ENCODE data around the gene TRPV6. TPM values are rescaled to one million over a fixed set of nuclear protein-coding genes. Genes with fewer than 3 reads are reported as not detected.

The TRPV6 gene
- total RNA-seq, 1 experiment from 2014 or later, result 4.0 TPM

- H3K9me3 ChIP-seq, result no peaks in the 10 kb centered on the region
- Mint-ChIP-seq H3K4me3 (ENCODE audit: unreplicated experiment) (no peak overlapping the region), H3K27ac (ENCODE audit: unreplicated experiment) (no peak overlapping the region), H3K27me3 (ENCODE audit: insufficient read depth, unreplicated experiment) (no peaks in the 10 kb centered on the region), H3K36me3 (ENCODE audit: insufficient read depth, unreplicated experiment) (no peaks in the 10 kb centered on the region), H3K9me3 (ENCODE audit: unreplicated experiment) (no peaks in the 10 kb centered on the region), H3K4me1 (ENCODE audit: low read depth, unreplicated experiment) (no peaks in the 10 kb centered on the region)
- H3K27me3 ChIP-seq (replicated peaks; ENCODE audit: control insufficient read depth, insufficient read depth, low read length), result no peaks in the 10 kb centered on the region
- H3K4me1 ChIP-seq, result no peaks in the 10 kb centered on the region
- H3K4me3 ChIP-seq (ENCODE audit: low read depth, low read length), result no peak overlapping the region
- DNase-seq, result peak in 1 of 2 experiments; percentile 29
- no peaks in the 10 kb centered on the region for H3K36me3 ChIP-seq (ENCODE audit: control insufficient read depth, insufficient read depth, low read length)
- CTCF ChIA-PET, result no interaction called here
- no TSS peak for BruUV-seq (replicated peaks)
- POLR2A ChIA-PET, result no interaction called here
- TF ChIP-seq, protein P1, sequence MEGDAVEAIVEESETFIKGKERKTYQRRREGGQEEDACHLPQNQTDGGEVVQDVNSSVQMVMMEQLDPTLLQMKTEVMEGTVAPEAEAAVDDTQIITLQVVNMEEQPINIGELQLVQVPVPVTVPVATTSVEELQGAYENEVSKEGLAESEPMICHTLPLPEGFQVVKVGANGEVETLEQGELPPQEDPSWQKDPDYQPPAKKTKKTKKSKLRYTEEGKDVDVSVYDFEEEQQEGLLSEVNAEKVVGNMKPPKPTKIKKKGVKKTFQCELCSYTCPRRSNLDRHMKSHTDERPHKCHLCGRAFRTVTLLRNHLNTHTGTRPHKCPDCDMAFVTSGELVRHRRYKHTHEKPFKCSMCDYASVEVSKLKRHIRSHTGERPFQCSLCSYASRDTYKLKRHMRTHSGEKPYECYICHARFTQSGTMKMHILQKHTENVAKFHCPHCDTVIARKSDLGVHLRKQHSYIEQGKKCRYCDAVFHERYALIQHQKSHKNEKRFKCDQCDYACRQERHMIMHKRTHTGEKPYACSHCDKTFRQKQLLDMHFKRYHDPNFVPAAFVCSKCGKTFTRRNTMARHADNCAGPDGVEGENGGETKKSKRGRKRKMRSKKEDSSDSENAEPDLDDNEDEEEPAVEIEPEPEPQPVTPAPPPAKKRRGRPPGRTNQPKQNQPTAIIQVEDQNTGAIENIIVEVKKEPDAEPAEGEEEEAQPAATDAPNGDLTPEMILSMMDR (IDR thresholded peaks at IDR 0.05; ENCODE audit: insufficient read depth in 1 of 2, low read depth in 1 of 2, low read length in 1 of 2, severe bottlenecking in 1 of 2, unreplicated experiment in 1 of 2), result no peak
- intact Hi-C loops (cut with micrococcal nuclease; ENCODE audit: unreplicated experiment), result no loop called here
These were observed 16.5 kb downstream of the TRPV6 start for GRCh38 chr7:142868986-142869415.

GRCh38 chr7:142868188-142868985 is 17.2 kb downstream of the TRPV6 start:
- Mint-ChIP-seq H3K4me1 (ENCODE audit: low read depth, unreplicated experiment) (no peaks in the 10 kb centered on the region), H3K27me3 (ENCODE audit: insufficient read depth, unreplicated experiment) (no peaks in the 10 kb centered on the region), H3K36me3 (ENCODE audit: insufficient read depth, unreplicated experiment) (no peaks in the 10 kb centered on the region), H3K4me3 (ENCODE audit: unreplicated experiment) (no peak overlapping the region), H3K9me3 (ENCODE audit: unreplicated experiment) (no peaks in the 10 kb centered on the region), H3K27ac (ENCODE audit: unreplicated experiment) (no peak overlapping the region)
- ChIA-PET POLR2A (no interaction called here), CTCF (interaction anchor here (1.2 kb wide), 1 partner anchor 11 kb away, joined by 3 read pairs; no protein-coding TSS in a partner anchor)
- no peaks in the 10 kb centered on the region for H3K9me3 ChIP-seq
- no peaks in the 10 kb centered on the region for H3K4me1 ChIP-seq
- no peaks in the 10 kb centered on the region for H3K36me3 ChIP-seq (ENCODE audit: control insufficient read depth, insufficient read depth, low read length)
- BruUV-seq (replicated peaks), result no TSS peak
- TF ChIP-seq, protein P1 (IDR thresholded peaks at IDR 0.05; ENCODE audit: insufficient read depth in 1 of 2, low read depth in 1 of 2, low read length in 1 of 2, severe bottlenecking in 1 of 2, unreplicated experiment in 1 of 2), result no peak
- intact Hi-C loops (cut with micrococcal nuclease; ENCODE audit: unreplicated experiment), result no loop called here
- H3K4me3 ChIP-seq (ENCODE audit: low read depth, low read length), result no peak overlapping the region
- peak in 1 of 2 experiments; percentile 24 for DNase-seq
- no peaks in the 10 kb centered on the region for H3K27me3 ChIP-seq (replicated peaks; ENCODE audit: control insufficient read depth, insufficient read depth, low read length)

- Mint-ChIP-seq H3K36me3 (ENCODE audit: insufficient read depth, unreplicated experiment) (no peaks in the 10 kb centered on the region), H3K9me3 (ENCODE audit: unreplicated experiment) (no peaks in the 10 kb centered on the region), H3K27ac (ENCODE audit: unreplicated experiment) (no peak overlapping the region), H3K27me3 (ENCODE audit: insufficient read depth, unreplicated experiment) (no peaks in the 10 kb centered on the region), H3K4me3 (ENCODE audit: unreplicated experiment) (no peak overlapping the region), H3K4me1 (ENCODE audit: low read depth, unreplicated experiment) (no peaks in the 10 kb centered on the region)
- peak in 1 of 2 experiments; percentile 33 for DNase-seq
- intact Hi-C loops (cut with micrococcal nuclease; ENCODE audit: unreplicated experiment), result no loop called here
- Histone ChIP-seq H3K9me3 (no peaks in the 10 kb centered on the region), H3K4me3 (ENCODE audit: low read depth, low read length) (no peak overlapping the region), H3K36me3 (ENCODE audit: control insufficient read depth, insufficient read depth, low read length) (no peaks in the 10 kb centered on the region), H3K27me3 (replicated peaks; ENCODE audit: control insufficient read depth, insufficient read depth, low read length) (no peaks in the 10 kb centered on the region), H3K4me1 (no peaks in the 10 kb centered on the region)
- TF ChIP-seq, protein P1 (IDR thresholded peaks at IDR 0.05; ENCODE audit: insufficient read depth in 1 of 2, low read depth in 1 of 2, low read length in 1 of 2, severe bottlenecking in 1 of 2, unreplicated experiment in 1 of 2), result no peak
- ChIA-PET POLR2A (no interaction called here), CTCF (interaction anchor here (0.6 to 1.2 kb wide), 2 partner anchors 11 to 26 kb away, joined by 3 read pairs; no protein-coding TSS in a partner anchor)
- no TSS peak for BruUV-seq (replicated peaks)
These were observed 18.0 kb downstream of the TRPV6 start for GRCh38 chr7:142867398-142868187.

Measured in Caco-2 (cell line).